ENCODE data around the gene ZNF358. TPM values are rescaled to one million over a fixed set of nuclear protein-coding genes. Genes with fewer than 3 reads are reported as not detected.

The ZNF358 gene
- polyA plus RNA-seq, 3 donors: 21.4 to 62.9 (median 49.1) TPM

GRCh38 chr19:7483720-7484201, 32.1 kb upstream of the ZNF358 start:
- H3K27ac ChIP-seq (ENCODE audit: low read depth, low read length): no peak overlapping the region
- WGBS, 3 donors: 78 to 85% (median 80%) methylated on average over 17 of the region's 17 CpGs

GRCh38 chr19:7486923-7487322, 29.0 kb upstream of the ZNF358 start:
- no peak overlapping the region for H3K27ac ChIP-seq (ENCODE audit: low read depth, low read length)
- WGBS, 3 donors: 63 to 73% (median 71%) methylated on average over 2 of the region's 2 CpGs

DNA sequence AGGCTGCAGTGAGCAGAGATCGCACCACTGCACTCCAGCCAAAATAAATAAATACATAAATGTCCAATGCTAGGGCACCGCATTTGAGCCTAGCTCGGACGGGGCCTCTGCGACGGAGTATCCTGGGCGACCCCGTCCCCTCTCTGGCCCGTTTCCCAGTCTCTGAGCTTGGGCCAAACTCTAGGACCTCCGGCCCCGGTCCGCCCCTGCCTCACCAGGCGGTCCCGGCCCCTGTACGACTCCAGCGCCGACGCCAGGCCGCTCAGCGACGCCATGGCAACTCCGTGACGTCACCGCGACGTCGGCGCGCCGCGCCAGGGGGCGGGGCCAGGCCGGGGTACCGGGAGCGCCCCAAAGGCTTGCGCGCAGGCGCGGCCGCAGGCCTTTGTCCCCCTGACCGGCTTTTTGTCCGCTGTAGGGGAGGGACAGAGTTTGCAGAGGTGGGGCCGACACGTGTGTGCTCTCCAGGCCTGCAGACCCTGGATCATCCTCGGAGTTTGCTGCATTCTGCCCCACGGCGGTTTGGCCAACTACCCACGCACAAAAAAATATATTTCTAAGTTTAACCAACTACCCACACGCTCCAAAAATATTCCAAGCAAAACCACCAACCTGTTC, 27.1 kb upstream of the ZNF358 start, which contains the start of gene PEX11G:
PEX11G (minus strand) TSS at position 300 of the 618 bp plus-strand sequence; CDS start at position 275, 25 bp downstream.
- no peak within 1 kb of the TSS for H3K27ac ChIP-seq (ENCODE audit: low read depth, low read length)
- 0 to 1% (median 1%) methylated on average over 48 to 49 of the region's 49 CpGs for WGBS, 3 donors

DNA sequence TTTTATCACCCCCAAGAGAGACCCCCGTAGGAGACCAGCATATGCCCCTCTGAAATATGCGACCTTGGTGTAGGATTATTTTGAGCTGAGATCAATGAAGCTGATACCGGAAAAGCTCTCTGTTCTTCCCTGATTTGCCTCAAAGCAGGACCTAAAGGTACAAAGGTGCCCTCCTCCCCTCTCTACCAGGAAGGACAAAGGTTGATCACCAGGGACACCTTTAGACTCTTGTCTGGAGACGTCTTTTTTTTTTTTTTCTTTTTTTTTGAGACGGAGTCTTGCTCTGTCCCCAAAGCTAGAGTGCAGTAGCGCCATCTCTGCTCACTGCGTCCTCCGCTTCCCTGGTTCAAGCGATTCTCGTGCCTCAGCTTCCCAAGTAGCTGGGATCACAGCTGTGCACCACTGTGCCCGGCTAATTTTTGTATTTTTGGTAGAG, 26.3 kb upstream of the ZNF358 start:
- no peak overlapping the region for H3K27ac ChIP-seq (ENCODE audit: low read depth, low read length)
- WGBS, 3 donors: 68 to 85% (median 84%) methylated on average over 11 of the region's 11 CpGs

GRCh38 chr19:7492142-7492541, 23.8 kb upstream of the ZNF358 start:
- no peak overlapping the region for H3K27ac ChIP-seq (ENCODE audit: low read depth, low read length)
- 37 to 74% (median 40%) methylated on average over 4 of the region's 4 CpGs for WGBS, 3 donors

GRCh38 chr19:7492558-7492957, 23.3 kb upstream of the ZNF358 start:
- 48 to 86% (median 50%) methylated on average over 11 of the region's 11 CpGs for WGBS, 3 donors
- no peak overlapping the region for H3K27ac ChIP-seq (ENCODE audit: low read depth, low read length)

DNA sequence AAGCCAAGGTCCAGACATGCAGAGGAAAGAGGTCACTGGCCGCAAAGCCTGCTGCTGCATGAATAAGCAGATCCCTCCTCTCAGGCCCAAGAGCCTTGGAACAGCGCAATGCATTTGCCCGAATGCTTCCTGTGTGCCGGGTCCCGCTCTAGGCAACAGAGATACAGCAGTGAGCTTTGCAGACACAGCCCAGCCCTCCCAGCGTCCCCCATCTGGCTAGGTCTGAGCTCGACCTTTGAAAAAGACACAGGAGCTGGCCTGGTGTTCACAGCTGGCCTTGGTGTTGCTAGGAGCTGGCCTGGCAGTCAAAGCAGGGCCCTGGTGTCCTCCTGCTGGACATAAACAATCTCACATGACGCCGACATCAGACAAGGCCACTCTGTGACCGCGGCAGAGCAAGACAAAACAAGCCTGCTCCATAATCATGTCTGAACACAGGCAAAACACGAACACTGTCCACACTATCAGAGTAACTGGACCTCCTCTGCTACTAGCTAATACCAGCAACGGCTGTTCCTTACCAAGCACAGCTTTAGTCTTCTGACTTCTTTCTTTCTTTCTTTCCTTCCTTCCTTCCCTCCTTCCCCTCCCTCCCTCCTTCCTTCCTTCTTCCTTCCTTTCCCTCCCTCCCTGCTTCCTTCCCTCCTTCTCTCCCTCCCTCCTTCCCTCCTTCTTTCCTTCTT, 21.3 kb upstream of the ZNF358 start:
- H3K27ac ChIP-seq (ENCODE audit: low read depth, low read length): no peak overlapping the region
- 20 to 57% (median 41%) methylated on average over 13 of the region's 13 CpGs for WGBS, 3 donors

- no peak overlapping the region for H3K27ac ChIP-seq (ENCODE audit: low read depth, low read length)
- 55 to 59% (median 58%) methylated on average over 7 of the region's 7 CpGs for WGBS, 3 donors
These were observed 18.6 kb upstream of the ZNF358 start for GRCh38 chr19:7497292-7497691.

GRCh38 chr19:7500811-7501450, 15.0 kb upstream of the ZNF358 start:
- no peak overlapping the region for H3K27ac ChIP-seq (ENCODE audit: low read depth, low read length)
- 1 to 3% (median 2%) methylated on average over 83 to 93 of the region's 93 CpGs for WGBS, 3 donors

DNA sequence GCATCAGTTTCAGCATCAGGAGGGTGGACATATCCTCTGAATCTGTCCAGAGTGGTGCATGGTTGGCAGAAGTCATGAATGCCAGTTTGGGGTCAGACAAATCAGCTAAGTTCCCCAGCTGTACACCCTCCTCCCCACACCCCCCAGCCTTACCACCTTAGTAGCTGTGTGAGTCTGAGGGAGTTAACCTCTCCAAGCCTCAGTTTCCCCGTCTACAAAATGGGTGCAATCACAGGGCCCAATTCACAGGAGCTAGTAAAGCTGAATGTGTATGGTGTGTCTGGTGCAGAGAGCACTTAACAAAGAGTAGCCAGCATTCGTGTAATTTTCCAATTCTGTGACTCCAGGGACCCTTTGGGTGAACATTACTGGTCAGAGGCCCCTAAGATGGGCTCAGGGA, 13.4 kb upstream of the ZNF358 start:
- WGBS, 3 donors: 37 to 75% (median 70%) methylated on average over 2 of the region's 2 CpGs

GRCh38 chr19:7504684-7505083, 11.2 kb upstream of the ZNF358 start:
- 66 to 86% (median 69%) methylated on average over 6 of the region's 6 CpGs for WGBS, 3 donors
- no peak overlapping the region for H3K27ac ChIP-seq (ENCODE audit: low read depth, low read length)

More for the DNA sequence above, 13.4 kb upstream of the ZNF358 start:
- H3K27ac ChIP-seq (ENCODE audit: low read depth, low read length): no peak overlapping the region

- no peak overlapping the region for H3K27ac ChIP-seq (ENCODE audit: low read depth, low read length)
- WGBS, 3 donors: 17 to 40% (median 32%) methylated on average over 19 of the region's 19 CpGs
These were observed 10.6 kb upstream of the ZNF358 start for GRCh38 chr19:7505288-7505681.

- WGBS, 3 donors: 2 to 5% (median 4%) methylated on average over 23 to 32 of the region's 33 CpGs
- no peak overlapping the region for H3K27ac ChIP-seq (ENCODE audit: low read depth, low read length)
These were observed 10.1 kb upstream of the ZNF358 start for GRCh38 chr19:7505682-7506384.

GRCh38 chr19:7506385-7507328, 9.2 kb upstream of the ZNF358 start:
- no peak overlapping the region for H3K27ac ChIP-seq (ENCODE audit: low read depth, low read length)
- 43 to 48% (median 48%) methylated on average over 20 of the region's 20 CpGs for WGBS, 3 donors

- no peak overlapping the region for H3K27ac ChIP-seq (ENCODE audit: low read depth, low read length)
- WGBS, 3 donors: 38 to 49% (median 40%) methylated on average over 10 to 11 of the region's 11 CpGs
These were observed 8.0 kb upstream of the ZNF358 start for GRCh38 chr19:7507884-7508283.

- WGBS, 3 donors: 20 to 39% (median 38%) methylated on average over 3 of the region's 3 CpGs
- H3K27ac ChIP-seq (ENCODE audit: low read depth, low read length): no peak overlapping the region
These were observed 6.3 kb upstream of the ZNF358 start for GRCh38 chr19:7509625-7510024.

- 52 to 68% (median 60%) methylated on average over 6 of the region's 6 CpGs for WGBS, 3 donors
These were observed 3.5 kb upstream of the ZNF358 start for GRCh38 chr19:7512400-7512851.

More at GRCh38 chr19:7512400-7512851, 3.5 kb upstream of the ZNF358 start:
- no peak overlapping the region for H3K27ac ChIP-seq (ENCODE audit: low read depth, low read length)

Data from adipose tissue (tissue), 3 donors.